ENCODE results near the gene LMNB1.

LMNB1 gene

GRCh38 chr5:126753227-126753626 lies 23.7 kb upstream of the LMNB1 start:
- Histone ChIP-seq H3K4me2 (ENCODE audit: insufficient read depth, low read length) (no peak overlapping the region), H3K4me3 (ENCODE audit: low read depth in 1 of 2, low read length in 2 of 2) (no peak overlapping the region), H3K79me2 (ENCODE audit: insufficient read depth, low read length) (no peaks in the 10 kb centered on the region), H3K9me3 (ENCODE audit: insufficient read depth, low read length, severe bottlenecking) (no peaks in the 10 kb centered on the region), H3K27ac (ENCODE audit: low read length) (no peak overlapping the region), H3K36me3 (ENCODE audit: insufficient read depth, low read length) (no peaks in the 10 kb centered on the region), H3K9ac (ENCODE audit: low read depth, low read length) (no peak overlapping the region), H3K27me3 (ENCODE audit: insufficient read depth, low read length, poor library complexity) (no peaks in the 10 kb centered on the region), H2AFZ (ENCODE audit: low read depth, low read length) (no peak overlapping the region), H4K20me1 (ENCODE audit: insufficient read depth, low read length) (no peaks in the 10 kb centered on the region), H3K4me1 (ENCODE audit: insufficient read depth, low read length) (peaks cover 16% of the 10 kb centered on the region)
- DNase-seq = no peak
- no peak for TF ChIP-seq EZH2 (IDR thresholded peaks at IDR 0.05; ENCODE audit: borderline replicate concordance, low read depth, low read length, severe bottlenecking)
- TF ChIP-seq, protein P1, sequence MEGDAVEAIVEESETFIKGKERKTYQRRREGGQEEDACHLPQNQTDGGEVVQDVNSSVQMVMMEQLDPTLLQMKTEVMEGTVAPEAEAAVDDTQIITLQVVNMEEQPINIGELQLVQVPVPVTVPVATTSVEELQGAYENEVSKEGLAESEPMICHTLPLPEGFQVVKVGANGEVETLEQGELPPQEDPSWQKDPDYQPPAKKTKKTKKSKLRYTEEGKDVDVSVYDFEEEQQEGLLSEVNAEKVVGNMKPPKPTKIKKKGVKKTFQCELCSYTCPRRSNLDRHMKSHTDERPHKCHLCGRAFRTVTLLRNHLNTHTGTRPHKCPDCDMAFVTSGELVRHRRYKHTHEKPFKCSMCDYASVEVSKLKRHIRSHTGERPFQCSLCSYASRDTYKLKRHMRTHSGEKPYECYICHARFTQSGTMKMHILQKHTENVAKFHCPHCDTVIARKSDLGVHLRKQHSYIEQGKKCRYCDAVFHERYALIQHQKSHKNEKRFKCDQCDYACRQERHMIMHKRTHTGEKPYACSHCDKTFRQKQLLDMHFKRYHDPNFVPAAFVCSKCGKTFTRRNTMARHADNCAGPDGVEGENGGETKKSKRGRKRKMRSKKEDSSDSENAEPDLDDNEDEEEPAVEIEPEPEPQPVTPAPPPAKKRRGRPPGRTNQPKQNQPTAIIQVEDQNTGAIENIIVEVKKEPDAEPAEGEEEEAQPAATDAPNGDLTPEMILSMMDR (IDR thresholded peaks at IDR 0.05; ENCODE audit: borderline replicate concordance, extremely low read depth, low read length, poor library complexity, severe bottlenecking) = no peak
- ATAC-seq (ENCODE audit: insufficient read depth, low read depth) = no peak

GRCh38 chr5:126754609-126755008 lies 22.3 kb upstream of the LMNB1 start:
- H3K9me3 ChIP-seq (ENCODE audit: insufficient read depth, low read length, severe bottlenecking) = no peaks in the 10 kb centered on the region
- no peaks in the 10 kb centered on the region for H3K27me3 ChIP-seq (ENCODE audit: insufficient read depth, low read length, poor library complexity)
- no peak overlapping the region for H3K4me2 ChIP-seq (ENCODE audit: insufficient read depth, low read length)
- no peaks in the 10 kb centered on the region for H4K20me1 ChIP-seq (ENCODE audit: insufficient read depth, low read length)
- ATAC-seq (ENCODE audit: insufficient read depth, low read depth) (no peak), DNase-seq (no peak)
- H3K36me3 ChIP-seq (ENCODE audit: insufficient read depth, low read length) = no peaks in the 10 kb centered on the region
- no peaks in the 10 kb centered on the region for H3K79me2 ChIP-seq (ENCODE audit: insufficient read depth, low read length)
- no peak overlapping the region for H2AFZ ChIP-seq (ENCODE audit: low read depth, low read length)
- H3K4me3 ChIP-seq (ENCODE audit: low read depth in 1 of 2, low read length in 2 of 2) = no peak overlapping the region
- H3K4me1 ChIP-seq (ENCODE audit: insufficient read depth, low read length) = peaks cover 18% of the 10 kb centered on the region
- H3K27ac ChIP-seq (ENCODE audit: low read length) = no peak overlapping the region
- TF ChIP-seq EZH2 (IDR thresholded peaks at IDR 0.05; ENCODE audit: borderline replicate concordance, low read depth, low read length, severe bottlenecking) = no peak
- TF ChIP-seq, protein P1 (IDR thresholded peaks at IDR 0.05; ENCODE audit: borderline replicate concordance, extremely low read depth, low read length, poor library complexity, severe bottlenecking) = no peak
- no peak overlapping the region for H3K9ac ChIP-seq (ENCODE audit: low read depth, low read length)

DNA sequence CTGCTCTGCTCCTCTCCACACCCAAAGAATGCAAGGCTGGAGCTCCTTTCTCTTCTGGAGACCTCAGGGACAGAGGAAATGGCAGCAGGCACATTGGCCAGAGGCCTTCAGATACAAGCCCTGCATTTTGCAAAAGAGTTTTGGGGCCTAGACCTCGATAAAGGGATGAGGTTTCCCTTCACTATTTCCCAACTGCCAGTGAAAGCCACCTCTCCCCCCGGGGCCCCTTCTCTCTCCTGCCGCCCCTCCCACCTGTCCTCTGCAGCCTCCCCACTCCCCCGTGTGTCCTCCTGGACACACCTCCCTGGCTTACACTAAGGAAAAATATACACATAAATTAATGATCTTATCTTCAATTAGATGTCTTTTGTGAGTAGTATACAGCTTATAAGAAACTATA lies 21.3 kb upstream of the LMNB1 start:
- no peak for TF ChIP-seq EZH2 (IDR thresholded peaks at IDR 0.05; ENCODE audit: borderline replicate concordance, low read depth, low read length, severe bottlenecking)
- TF ChIP-seq, protein P1 (IDR thresholded peaks at IDR 0.05; ENCODE audit: borderline replicate concordance, extremely low read depth, low read length, poor library complexity, severe bottlenecking) = no peak
- Histone ChIP-seq H3K27me3 (ENCODE audit: insufficient read depth, low read length, poor library complexity) (no peaks in the 10 kb centered on the region), H3K27ac (ENCODE audit: low read length) (peak overlapping the region; percentile 17; the same call in 1 of the 2 replicates), H3K9me3 (ENCODE audit: insufficient read depth, low read length, severe bottlenecking) (no peaks in the 10 kb centered on the region), H3K4me1 (ENCODE audit: insufficient read depth, low read length) (peaks cover 23% of the 10 kb centered on the region), H3K4me3 (ENCODE audit: low read depth in 1 of 2, low read length in 2 of 2) (no peak overlapping the region), H4K20me1 (ENCODE audit: insufficient read depth, low read length) (no peaks in the 10 kb centered on the region), H3K4me2 (ENCODE audit: insufficient read depth, low read length) (no peak overlapping the region), H3K36me3 (ENCODE audit: insufficient read depth, low read length) (no peaks in the 10 kb centered on the region), H2AFZ (ENCODE audit: low read depth, low read length) (peak overlapping the region; percentile 31; the same call in 1 of the 2 replicates), H3K9ac (ENCODE audit: low read depth, low read length) (no peak overlapping the region), H3K79me2 (ENCODE audit: insufficient read depth, low read length) (no peaks in the 10 kb centered on the region)
- no peak for ATAC-seq (ENCODE audit: insufficient read depth, low read depth)
- no peak for DNase-seq
